Kidney epithelial cell (primary cell): Measurements from ENCODE around the gene GPC3. TPM values are rescaled to one million over a fixed set of nuclear protein-coding genes. Genes with fewer than 3 reads are reported as not detected.

ENCODE experiments used
- DNase-seq: peaks from one replicate; pipeline ENCODE4 v3.0.0-alpha.2; 2010; ENCODE audit warnings: low read depth
- H3K27me3 ChIP-seq: 2 replicates; pipeline ENCODE4 v1.6.0; 2011; ENCODE audit warnings: low read length; ENCODE audit not compliant: control insufficient read depth, insufficient read depth
- H3K36me3 ChIP-seq: 2 replicates; pipeline ENCODE4 v1.5.1; 2011; ENCODE audit warnings: low read length; ENCODE audit not compliant: control insufficient read depth, insufficient read depth
- H3K4me3 ChIP-seq: 2 replicates; pipeline ENCODE4 v1.5.1; 2011; ENCODE audit warnings: low read depth, mild to moderate bottlenecking, control low read depth, low read length
- CTCF ChIP-seq: IDR thresholded peaks from 2 replicates; pipeline ENCODE4 v1.5.1; 2011; ENCODE audit warnings: mild to moderate bottlenecking, moderate library complexity, low read length, control low read depth, inconsistent platforms; ENCODE audit not compliant: insufficient read depth, poor library complexity, severe bottlenecking
- total RNA-seq: library from RNA; depleted of rRNA; stranded (reverse); fragments of >200 nt; gene quantifications from 2 replicates; pipeline ENCODE4 v1.2.3, GENCODE V29; 2015

Gene GPC3
- total RNA-seq, 1 donor from 2014 or later: 14.5 TPM

- Histone ChIP-seq H3K4me3 (no peak overlapping the region), H3K27me3 (no peaks in the 10 kb centered on the region), H3K36me3 (no peaks in the 10 kb centered on the region)
- no peak for TF ChIP-seq CTCF
- DNase-seq: no peak
These were observed 25.3 kb upstream of the GPC3 start for GRCh38 chrX:134010690-134011089.

GRCh38 chrX:134007716-134008115 is 22.3 kb upstream of the GPC3 start:
- no peaks in the 10 kb centered on the region for H3K27me3 ChIP-seq
- no peaks in the 10 kb centered on the region for H3K36me3 ChIP-seq
- H3K4me3 ChIP-seq: no peak overlapping the region
- no peak for DNase-seq
- no peak for TF ChIP-seq CTCF

GRCh38 chrX:134006484-134007161 is 21.2 kb upstream of the GPC3 start:
- Histone ChIP-seq H3K4me3 (no peak overlapping the region), H3K36me3 (no peaks in the 10 kb centered on the region), H3K27me3 (no peaks in the 10 kb centered on the region)
- DNase-seq: no peak
- TF ChIP-seq CTCF: no peak

GRCh38 chrX:134004084-134004483 is 18.7 kb upstream of the GPC3 start:
- Histone ChIP-seq H3K4me3 (no peak overlapping the region), H3K27me3 (no peaks in the 10 kb centered on the region), H3K36me3 (no peaks in the 10 kb centered on the region)
- no peak for TF ChIP-seq CTCF
- DNase-seq: no peak

- no peak for TF ChIP-seq CTCF
- Histone ChIP-seq H3K4me3 (no peak overlapping the region), H3K27me3 (no peaks in the 10 kb centered on the region), H3K36me3 (no peaks in the 10 kb centered on the region)
- no peak for DNase-seq
These were observed 17.7 kb upstream of the GPC3 start for GRCh38 chrX:134002921-134003615.
